Lower leg skin (tissue), 3 donors: ENCODE data around the gene HEXIM2.
"Not testable (repeated sequence)": the region's sequence is repeated elsewhere in the genome, so short reads cannot be mapped to it uniquely, and the experiment has no call there.

Experiments
- CTCF ChIP-seq, 3 donors: fragments of 450-650 bp; IDR thresholded peaks; one replicate each; pipeline ENCODE4 v1.5.1; 2016; ENCODE audit warnings: antibody characterized with exemption in 3 of 3, mild to moderate bottlenecking in 3 of 3, moderate library complexity in 2 of 3
- POLR2A ChIP-seq, 2 donors: fragments of 450-650 bp; IDR thresholded peaks; one replicate each; pipeline ENCODE4 v1.6.1; 2016 to 2017; ENCODE audit warnings: antibody characterized with exemption in 2 of 2, mild to moderate bottlenecking in 1 of 2, moderate library complexity in 1 of 2

DNA sequence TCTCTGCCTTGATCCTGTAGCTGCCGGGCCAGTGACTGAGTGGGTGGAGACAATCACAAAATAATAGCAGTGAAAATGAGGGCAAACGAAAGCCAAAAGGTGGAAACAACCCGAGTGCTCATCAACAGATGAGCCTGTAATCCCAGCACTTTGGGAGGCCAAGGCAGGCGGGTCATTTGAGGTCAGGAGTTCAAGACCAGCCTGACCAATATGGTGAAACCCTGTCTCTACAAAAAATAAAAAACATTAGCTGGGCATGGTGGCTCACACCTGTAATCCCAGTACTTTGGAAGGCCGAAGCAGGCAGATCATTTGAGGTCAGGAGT is 36.9 kb upstream of the HEXIM2 start:
- TF ChIP-seq CTCF, POLR2A (IDR thresholded peaks at IDR 0.05): not testable (repeated sequence)
